HG03159 (cell line): Measurements from ENCODE around the gene GMIP.

Source experiments
- ATAC-seq: cut with Tn5 transposase; IDR thresholded peaks from one replicate; pipeline ENCODE4 v1.9.1; 2021; ENCODE audit warnings: mild to moderate bottlenecking, moderate library complexity; ENCODE audit not compliant: unreplicated experiment

The GMIP gene

DNA sequence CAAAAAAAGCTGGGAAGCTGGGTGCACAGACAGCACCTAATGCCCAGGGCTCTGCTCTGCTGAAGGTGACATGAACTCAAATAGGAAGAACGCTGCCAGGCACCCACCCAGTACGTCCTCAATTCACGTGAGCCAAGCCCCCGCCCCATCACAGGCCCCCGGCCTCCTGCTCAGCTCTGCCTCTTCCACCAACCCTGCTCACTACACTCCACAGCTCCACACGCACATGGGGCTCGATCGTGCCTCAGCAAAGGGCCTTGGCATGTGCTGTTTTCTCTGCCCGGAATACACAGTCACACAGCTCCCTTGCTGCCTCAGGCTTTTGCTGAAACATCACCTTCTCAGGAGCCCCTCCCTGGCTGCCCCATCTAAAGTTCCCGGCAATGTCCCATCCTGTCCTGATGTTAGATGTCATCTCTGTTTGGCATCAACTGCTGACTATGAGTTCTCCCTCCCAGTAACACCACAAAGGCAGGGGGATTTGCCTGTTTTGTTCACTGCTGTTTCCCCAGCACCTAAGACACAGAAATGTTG is 17.8 kb upstream of the GMIP start:
- no peak for ATAC-seq

DNA sequence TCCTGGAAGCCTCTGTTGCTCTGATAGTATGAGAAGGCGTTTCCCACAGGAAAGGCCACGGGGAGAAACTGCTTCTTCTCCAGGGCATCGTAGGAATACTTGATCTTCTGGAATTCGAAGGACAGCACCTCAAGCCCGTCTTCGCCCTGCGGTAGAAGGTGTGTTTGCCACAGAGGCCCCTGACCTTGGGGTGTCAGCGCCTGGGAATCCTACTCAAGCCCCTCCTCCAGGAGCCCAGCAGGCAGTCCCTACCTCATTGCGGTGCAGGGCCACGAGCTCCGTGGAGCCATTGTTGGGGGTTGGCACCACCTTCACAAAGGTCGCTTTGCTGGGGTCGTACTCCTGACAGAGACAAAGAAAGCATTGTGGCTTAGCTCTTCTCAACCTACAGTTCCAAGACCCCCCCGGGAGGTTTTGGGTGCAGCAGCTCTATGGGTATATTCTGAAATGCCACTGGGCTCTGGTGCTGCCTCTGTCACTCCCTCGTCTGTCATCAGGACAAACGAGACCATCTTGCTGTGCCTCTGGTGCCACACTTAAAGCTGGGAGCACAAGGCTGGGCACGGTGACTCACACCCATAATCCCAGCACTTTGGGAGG is 16.3 kb upstream of the GMIP start:
- ATAC-seq: no peak

DNA sequence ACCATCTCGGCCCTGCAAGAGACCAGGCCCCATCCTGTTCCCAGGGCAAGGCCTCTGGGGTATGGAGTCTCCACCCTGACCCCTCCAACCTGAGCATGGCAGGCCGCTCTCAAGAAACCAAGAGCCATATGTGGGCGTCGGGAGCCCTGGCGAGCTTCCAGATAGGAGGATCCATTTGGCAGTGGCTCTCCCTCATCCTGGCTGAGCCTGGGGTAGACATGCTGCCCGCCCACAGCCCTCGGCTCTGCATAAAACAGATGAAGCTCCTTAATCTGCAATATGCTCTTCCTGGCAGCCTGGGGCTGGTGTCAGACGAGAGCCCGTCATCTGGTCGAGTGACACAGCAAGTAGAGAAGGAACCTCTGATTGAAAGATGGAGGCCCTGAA is 13.9 kb upstream of the GMIP start:
- no peak for ATAC-seq

DNA sequence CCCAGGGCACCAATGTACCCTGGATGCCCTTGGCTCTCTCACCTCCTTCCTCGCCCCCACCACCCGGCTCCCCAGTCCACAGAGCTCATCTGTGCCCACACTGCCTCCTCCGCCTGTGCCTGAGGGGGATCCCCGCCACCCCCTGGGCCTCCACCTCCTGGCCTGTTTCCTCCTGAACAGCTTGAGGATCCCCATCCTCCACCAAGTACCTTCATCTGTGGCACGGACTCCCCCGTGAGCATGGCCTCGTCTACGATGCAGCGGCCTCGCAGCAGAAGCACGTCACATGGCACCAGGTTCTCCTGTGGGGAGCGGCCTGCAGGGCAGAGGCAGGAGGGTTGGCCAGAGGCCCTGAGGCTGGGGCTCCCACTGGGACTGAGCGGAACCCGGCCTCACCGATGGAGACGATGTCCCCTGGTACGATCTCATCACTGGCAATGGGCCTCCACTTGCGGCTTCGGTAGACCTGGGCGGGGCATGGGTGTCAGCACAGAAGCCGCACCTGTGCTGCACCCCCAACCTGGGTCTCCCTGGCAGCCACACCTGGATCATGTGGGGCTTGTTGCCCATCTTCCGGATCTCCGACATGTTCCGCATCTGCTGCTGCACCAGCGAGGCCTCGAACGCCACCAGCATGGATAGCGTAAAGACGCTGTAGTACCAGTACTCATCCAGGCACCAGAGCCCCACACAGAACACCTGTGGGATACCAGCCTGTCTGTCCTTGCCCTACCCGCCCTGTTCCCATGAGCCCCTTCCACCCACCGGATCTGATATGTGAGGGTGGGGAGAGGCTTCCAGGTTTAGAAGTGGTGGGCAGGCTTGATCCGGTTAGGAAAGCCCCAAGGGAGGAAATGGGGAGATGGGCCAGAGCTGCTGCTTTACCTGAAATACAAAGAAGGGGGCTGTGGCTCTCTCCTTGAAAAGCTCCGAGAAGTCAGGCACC is 13.3 kb upstream of the GMIP start:
- ATAC-seq: no peak

DNA sequence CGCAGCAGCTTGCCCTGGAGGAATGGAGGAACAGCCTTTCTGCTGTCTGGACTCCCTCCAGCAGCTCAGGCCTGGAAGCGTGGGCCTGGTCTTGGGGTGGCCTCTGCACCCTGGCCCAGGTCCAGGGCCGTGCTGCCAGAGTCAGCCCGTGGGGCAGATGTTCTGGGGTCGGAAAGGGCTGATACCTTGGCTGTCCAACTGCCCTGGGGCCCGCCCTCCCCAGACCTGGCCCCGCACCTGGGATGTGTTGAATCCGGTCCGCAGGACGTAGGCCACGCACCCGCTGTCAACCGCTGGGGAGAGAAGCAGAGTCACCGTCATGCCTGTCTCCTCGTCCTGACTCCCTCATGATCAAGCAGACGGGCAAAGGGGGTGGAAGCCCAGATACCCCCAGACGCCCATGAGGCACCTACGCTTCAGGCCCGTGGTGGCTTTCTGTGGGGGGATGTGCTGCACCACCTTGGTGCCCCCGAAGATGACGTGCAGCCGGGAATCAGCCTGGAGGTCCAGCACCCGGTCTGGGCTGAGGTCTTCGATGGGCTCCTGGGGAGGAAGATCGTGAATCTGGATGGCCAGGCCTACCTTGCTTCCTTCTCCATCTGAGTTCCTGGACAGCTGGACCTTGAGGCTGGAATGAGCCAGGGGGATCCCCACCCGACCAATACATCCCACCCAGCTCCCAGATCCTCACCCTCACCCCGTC is 12.3 kb upstream of the GMIP start:
- no peak for ATAC-seq

DNA sequence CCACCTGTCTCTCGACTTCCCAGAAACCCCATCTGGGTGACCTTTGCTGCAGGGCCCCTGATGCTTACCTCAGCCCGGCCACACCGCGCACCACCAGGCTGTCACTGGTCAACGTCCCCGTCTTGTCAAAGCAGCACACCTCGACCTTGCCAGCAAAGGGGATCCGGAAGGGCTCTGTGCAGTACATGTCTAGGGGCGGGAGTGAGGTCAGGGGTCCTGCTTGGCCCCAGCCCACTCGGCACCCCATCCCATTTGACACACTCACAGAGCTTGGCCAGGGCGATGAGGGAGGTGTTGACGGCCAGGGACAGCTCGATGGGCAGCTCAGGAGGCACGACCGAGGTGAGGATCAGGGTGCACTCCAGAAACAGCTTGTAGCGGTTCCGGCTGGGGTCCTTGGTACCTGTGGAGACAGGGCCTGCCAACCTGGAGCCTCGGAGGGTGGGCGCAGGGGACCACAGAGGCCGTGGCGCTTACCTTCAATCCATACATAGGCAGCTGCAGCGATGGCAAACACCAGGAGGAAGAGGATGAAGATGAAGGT is 11.7 kb upstream of the GMIP start:
- no peak for ATAC-seq

DNA sequence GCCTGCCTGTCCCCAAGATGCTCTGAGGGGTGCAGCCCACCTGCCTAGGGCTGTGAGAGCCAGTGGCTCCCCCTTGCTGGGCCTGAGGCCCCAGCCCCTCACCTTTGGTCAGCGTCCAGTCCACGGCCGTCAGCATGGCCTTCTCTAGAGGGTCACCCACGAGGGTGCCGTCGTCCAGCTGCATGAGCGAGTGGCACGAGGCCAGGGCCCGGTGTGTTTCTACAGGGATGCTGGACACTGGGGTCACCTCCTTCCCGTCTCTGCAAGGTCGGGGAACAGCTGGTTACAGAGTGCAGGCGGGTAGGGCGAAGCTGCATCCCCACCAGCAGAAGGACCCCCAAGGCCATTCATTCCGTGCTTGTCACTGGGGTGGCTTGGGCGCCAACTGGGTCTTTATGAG is 11.0 kb upstream of the GMIP start:
- ATAC-seq: no peak

DNA sequence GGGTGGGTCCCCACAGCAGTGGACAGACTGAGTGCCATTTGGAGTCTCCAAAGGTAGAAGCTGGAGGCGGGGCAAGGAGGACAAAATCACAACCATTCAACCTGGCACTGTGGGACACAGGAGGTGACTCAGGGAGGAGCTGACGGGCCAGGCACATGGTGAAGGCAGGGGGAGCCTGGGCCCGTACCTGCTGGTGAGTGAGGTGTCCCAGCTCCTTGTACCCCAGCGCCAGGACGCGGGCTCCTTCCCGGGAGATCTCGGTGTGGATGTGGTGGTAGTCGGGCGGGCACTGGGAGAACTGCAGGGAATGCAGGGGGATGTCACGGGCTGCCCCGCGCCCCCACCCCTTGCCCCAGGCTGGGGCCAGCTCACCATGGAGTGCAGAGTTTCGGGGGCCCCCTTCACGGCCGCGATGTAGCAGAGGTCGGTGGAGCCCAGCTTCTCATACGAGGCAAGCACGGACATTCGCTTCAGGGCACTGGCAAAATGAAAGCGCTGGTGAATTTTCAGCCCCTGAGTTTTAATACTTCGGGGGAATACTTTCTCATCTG is 10.2 kb upstream of the GMIP start:
- ATAC-seq: no peak

DNA sequence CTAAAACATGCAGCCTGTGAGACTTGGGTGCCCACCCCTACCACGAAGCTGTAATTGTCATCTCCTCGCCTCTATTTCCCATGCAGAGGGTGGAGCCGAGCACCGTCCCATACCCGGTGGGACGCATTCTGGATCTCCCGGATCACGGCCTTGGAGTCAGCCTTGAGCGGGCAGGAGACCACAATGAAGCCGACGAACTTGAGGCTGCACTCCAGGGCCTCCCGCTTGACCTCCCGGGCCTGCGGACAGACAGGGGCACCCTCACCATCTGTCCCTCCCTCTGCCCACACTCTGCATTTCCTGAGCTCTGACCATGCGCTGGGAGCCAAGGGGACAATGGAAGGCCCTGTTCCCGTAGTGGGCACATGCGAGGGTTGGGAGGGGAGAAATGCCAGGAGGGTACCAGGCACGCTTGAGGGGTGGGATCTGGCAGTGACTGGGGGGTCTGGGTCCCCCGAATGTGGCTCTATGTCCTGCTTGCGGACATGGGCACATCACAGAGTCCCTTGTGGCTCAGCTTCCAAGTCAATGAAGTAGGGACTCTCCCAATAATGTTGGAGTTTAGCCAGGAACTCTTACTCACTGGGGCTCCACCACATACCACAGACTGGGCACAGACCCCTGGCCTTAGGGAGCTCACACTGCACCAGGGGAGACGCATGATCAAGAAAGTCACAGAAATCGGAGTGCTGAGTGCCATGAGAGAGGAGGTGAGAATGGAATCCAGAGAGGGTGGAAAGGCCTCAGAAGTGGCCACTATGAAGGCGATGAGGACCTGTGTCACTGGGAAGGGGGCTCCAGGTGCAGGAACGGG is 9.2 kb upstream of the GMIP start:
- ATAC-seq: no peak

DNA sequence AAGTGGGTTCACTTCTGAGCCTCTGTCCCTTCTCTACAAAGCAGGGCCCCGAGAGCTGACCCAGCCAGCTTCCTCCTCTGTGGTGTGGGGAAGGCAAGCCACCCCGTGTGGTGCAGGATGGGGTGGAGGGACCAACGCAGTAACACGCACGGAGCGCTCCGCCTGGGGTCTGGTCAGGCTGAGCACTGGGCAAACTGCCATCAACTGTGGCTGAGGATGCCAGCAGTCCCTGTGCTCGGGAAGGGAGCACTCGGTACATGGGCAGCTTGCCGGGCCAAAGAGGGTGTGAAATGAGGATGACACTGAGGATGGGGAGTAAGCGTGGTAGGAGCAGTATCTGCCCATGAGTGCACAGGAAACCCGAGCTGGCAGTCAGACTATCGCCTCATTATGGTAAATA is 7.6 kb upstream of the GMIP start:
- no peak for ATAC-seq

DNA sequence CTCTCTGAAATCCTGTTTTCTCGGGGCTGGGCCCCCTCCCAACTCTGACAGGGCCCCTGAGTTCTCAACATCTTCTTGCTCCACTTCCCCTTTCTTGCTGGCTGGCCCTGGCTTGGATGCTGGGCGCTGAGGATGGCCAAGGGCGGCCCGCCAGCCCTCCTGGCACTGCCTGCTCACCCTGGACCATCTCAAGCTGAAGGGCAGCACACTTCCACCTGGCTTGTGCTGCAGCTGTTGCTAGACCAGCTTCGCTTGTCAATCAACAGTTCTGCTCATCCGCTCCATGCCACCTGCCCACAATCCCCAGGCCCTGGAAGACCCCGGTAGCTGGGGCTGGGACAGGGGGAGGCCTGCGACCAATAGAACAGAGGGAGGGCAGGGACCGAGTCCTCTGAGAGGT is 6.9 kb upstream of the GMIP start:
- ATAC-seq: no peak

DNA sequence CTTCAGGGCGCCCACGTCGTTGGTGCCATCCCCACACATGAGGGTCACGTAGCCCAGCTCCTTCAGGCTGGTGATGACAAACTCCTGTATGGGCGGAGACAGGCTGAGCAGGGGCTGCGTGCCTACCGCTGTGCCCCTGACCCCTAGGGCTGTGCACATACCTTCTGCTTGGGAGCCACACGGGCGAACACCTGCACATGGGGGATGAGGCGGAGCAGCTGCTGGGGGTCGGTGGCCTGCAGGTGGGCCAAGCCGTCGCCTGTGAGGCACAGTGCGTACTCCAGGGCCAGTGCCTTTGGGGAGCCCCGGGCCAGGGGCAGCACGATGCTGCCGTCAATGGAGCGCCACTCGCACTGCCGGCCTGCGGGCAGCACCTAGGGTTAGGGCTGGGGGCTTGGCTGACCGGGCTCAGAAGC is 6.1 kb upstream of the GMIP start:
- no peak for ATAC-seq

DNA sequence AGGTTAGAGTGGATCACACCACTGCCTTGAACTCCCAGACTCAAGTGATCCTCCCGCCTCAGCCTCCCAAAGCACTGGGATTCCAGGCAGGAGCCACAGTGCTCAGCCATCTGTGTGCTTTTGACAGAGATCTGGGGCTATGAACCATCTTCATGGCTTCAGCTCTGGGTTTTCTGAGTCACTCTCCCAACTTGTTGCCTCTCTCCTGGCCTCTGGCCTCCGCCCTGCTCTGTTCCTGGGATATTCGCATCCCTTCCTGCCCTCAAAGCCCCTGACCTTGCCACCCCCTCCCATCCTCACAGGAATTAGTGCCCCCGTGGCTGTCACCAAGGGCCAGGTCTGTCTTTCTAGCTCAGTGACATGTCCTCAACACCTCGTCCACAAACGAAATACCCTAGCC is 5.7 kb upstream of the GMIP start:
- ATAC-seq: no peak

DNA sequence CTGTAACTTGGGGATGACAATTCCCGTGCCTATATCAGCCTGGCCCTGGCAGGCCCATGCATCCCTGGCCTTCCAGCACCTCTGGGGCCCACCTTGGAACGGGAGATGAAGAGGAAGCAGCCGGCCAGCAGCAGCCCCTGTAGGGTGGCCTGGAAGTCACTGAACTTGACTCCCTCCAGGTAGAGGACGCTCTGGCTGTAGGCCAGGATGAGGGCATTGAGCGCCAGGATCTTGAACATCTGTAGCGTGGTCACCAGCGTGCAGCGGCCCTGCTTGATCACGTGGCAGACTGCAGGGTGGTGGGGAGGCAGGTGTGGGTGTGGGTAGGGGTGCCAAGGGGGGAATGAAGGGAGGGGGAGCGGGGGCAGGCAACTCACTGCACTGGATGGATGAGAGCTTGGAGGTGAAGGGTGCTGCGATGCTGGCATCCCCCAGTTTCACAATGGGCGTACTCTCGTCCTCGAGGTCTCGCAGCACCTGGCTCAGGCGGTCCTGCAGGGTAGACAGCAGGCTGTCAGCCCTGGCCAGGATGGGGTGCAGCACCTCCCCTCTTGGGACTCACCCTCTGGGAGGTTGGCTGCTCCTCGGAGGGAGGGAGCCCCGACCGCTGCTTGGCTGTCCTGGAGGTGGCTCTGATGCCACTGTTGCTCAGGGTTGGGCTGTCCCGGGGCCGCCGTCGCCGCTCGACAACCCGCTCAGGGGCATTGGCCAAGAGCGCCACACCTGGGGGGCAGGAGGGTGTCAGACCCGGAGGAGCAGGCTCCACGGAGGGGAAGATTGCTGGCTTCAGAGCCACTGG is 3.8 kb upstream of the GMIP start:
- no peak for ATAC-seq

DNA sequence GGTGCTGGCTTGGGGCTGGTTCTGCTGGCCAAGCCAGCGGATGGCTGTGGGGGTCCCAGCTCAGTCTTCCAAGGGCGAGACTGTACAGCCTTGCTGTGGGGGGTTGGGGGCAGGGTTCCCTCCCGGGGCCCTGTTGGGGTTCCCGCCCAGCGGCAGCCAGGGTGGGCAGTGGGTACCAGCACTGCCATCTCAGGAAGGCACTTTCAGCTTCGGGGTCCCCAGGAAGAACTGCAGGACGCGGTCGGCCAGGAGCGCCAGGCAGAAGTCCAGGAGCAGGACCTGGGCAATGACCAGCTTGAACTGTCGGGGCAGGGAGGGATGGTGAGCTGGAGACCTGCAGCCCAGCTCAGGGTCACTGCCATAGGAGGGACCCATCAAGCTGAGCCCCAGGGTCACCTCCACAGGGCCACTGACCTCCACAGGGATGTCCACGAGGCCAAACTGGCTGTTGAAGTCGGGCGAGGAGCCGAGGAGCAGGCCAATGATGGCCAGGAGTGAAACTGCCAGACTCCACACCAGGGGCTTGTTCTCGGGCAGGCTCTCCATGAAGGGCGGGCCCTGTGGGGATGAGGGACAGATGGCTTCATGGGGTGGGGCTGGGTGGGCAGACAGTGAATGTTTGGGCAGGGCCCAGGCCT is 1.9 kb upstream of the GMIP start:
- no peak for ATAC-seq

DNA sequence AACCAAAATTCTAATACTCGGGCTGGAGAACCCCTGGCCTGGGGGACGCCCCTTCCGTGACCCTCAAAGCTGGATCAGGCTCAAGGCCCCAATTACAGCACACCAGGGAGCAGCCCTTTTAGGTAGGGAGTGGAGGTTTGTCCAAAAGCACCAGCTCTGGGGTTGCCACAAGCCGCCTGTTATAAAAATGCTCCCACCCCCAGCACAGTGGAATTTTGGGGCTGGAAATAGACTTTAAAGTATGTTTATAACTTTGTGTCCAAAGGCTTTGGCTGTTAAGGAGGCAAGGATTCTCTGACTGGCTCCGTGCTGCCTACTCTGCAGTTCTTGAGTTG is 564 bp upstream of the GMIP start:
- ATAC-seq: no peak

DNA sequence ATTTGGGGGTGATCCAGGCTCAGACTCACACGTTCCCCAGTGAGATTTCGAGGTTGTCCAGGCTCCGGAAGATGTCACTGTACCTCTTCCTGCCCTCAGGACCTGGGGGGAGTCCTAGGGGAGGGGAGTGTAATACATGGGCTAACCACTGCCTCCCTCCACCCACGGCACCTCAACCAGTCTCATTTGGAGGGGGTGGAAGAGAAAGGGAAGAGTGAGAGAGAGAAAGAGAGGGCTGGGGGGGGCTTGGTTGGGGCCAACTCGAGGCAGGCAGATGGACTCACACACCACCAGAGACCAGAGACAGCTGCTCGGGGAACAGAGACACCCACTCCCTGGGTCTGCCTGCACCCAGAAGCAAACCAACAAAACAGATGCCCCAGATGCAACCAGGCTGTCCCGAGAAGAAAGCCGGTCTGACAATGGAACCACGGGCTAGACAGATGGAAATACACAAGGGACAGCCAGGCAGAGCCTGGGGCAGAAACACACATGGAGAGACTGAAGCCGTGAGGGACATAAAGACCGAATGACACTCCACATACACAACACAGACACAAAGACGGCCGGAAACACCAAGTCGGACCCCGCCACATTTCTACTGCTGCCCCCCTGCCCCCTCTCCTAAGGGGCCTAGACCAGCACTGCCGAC is 825 bp downstream of the GMIP start:
- ATAC-seq: peak; percentile 8

DNA sequence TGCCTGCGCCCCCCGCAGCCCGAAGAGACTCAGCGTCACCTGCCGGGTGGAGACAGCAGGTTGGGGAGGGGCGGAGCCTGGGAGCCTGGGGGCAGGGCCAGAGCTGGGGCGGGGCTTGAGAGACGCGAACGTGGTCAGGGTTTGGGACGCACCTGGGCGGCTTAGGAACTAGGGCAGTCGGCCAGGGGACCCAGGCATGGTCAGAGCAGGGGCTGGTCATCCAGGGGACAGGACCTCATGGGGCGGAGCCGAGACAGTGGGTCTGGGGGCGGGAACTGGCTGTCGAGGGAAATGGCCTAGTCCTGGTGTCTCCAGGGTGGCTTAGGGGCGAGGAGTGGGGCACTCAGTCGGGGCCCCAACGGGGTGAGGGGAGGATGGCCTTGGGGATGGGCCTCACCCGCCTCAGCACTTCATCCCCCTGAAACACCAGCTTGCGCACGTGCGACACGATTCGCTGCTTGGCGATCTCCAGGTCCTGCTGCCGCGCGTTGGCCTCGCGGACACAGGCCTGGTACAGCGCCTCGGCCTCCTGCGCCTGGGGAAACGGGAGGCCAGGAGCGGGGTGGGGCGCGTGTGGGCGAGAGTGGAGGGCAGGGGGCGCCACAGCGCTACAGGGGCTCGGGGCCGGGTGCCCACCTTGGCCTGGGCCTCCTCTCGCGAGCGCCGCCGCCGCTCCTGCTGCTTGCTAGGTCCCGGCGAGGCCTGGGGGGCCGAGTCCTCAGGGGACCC is 5.8 kb downstream of the GMIP start:
- ATAC-seq: no peak
